Smooth muscle cell (in vitro differentiated cells): ENCODE results near the gene ITSN2. TPM values are rescaled to one million over a fixed set of nuclear protein-coding genes. Genes with fewer than 3 reads are reported as not detected.

Experiments used
- DNase-seq: peaks from one replicate; lab custom pipeline; 2025; ENCODE audit not compliant: unreplicated experiment; lab: John Stamatoyannopoulos, UW
- H2AFZ ChIP-seq: fragments of 200-600 bp; sonication (generic); 2 replicates; pipeline ENCODE4 v1.6.0; 2016; ENCODE audit warnings: antibody characterized with exemption, low read depth, mild to moderate bottlenecking
- H3F3A ChIP-seq: fragments of 200-600 bp; sonication (generic); 2 replicates; pipeline ENCODE4 v1.6.0; 2017; ENCODE audit warnings: antibody characterized with exemption, low read depth
- H3K27ac ChIP-seq: fragments of 200-600 bp; sonication (generic); 2 replicates; pipeline ENCODE4 v1.5.1; 2016; ENCODE audit warnings: low read depth, mild to moderate bottlenecking
- H3K27me3 ChIP-seq: fragments of 200-600 bp; sonication (generic); 2 replicates; pipeline ENCODE4 v1.6.1; 2016; ENCODE audit warnings: low read depth, mild to moderate bottlenecking
- H3K36me3 ChIP-seq: fragments of 200-600 bp; sonication (generic); 2 replicates; pipeline ENCODE4 v1.5.1; 2016; ENCODE audit warnings: low read depth
- H3K4me1 ChIP-seq: fragments of 200-600 bp; sonication (generic); 2 replicates; pipeline ENCODE4 v1.5.1; 2016; ENCODE audit warnings: low read depth
- H3K4me2 ChIP-seq: fragments of 200-600 bp; sonication (generic); 2 replicates; pipeline ENCODE4 v1.6.0; 2016; ENCODE audit warnings: mild to moderate bottlenecking
- H3K4me3 ChIP-seq: fragments of 200-600 bp; sonication (generic); 2 replicates; pipeline ENCODE4 v1.5.1; 2016; ENCODE audit warnings: mild to moderate bottlenecking
- H3K79me2 ChIP-seq: fragments of 200-600 bp; sonication (generic); 2 replicates; pipeline ENCODE4 v1.6.0; 2016; ENCODE audit warnings: low read depth, mild to moderate bottlenecking
- H3K9ac ChIP-seq: fragments of 200-600 bp; sonication (generic); 2 replicates; pipeline ENCODE4 v1.6.0; 2016; ENCODE audit warnings: low read depth
- H3K9me3 ChIP-seq: fragments of 200-600 bp; sonication (generic); replicated peaks from 2 replicates; pipeline ENCODE4 v1.5.1; 2016; ENCODE audit warnings: low read depth
- H4K20me1 ChIP-seq: fragments of 200-600 bp; sonication (generic); 2 replicates; pipeline ENCODE4 v1.6.0; 2016; ENCODE audit warnings: low read depth
- WGBS: methylation state at CpG from one replicate; pipeline ENCODE4 v1.1.7; 2016; ENCODE audit warnings: low lambda C conversion rate; 5-methylcytosine and 5-hydroxymethylcytosine counted together
- polyA plus RNA-seq: library from polyadenylated mRNA; unstranded; fragments of >200 nt; fragmentation: Nextera tagmentation; extraction: Ambion mirVana; gene quantifications from 2 replicates; pipeline ENCODE4 v1.2.1, GENCODE V29; 2016
- total RNA-seq: library from RNA; depleted of rRNA; stranded (reverse); fragments of >200 nt; gene quantifications from 2 replicates; pipeline ENCODE4 v1.2.3, GENCODE V29; 2014
- TF ChIP-seq, protein P1 (sequence below): fragments of 200-600 bp; sonication (generic); IDR thresholded peaks from 2 replicates; pipeline ENCODE4 v1.5.1; 2017; ENCODE audit warnings: borderline replicate concordance, mild to moderate bottlenecking, antibody characterized with exemption; ENCODE audit not compliant: insufficient read depth, poor library complexity, severe bottlenecking

Gene ITSN2
- total and polyA plus RNA-seq, 2 experiments from 2014 or later: 8.5 to 19.6 TPM

DNA sequence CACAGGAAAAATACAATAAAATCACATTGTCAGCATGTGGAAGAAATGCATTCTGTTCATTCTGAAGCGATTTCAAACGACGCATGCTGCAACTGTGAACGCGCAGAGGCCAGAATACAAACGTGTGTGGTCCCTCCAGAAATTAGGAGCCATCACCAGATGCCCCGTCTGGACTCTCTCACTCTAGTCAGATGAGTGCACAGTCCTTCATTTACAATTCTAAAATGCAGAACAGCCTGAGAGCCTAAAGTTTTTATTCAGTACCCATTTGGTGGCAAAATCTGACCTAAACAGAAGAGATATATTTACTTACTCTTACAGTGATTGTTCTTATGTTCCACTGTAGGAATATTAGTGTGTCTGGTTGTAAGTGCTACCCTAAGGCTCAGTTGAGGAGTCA is 148.9 kb downstream of the ITSN2 start:
- Histone ChIP-seq H3K4me3 (no peak overlapping the region), H3K9me3 (no peaks in the 10 kb centered on the region), H3K4me1 (no peaks in the 10 kb centered on the region), H4K20me1 (no peaks in the 10 kb centered on the region), H3K4me2 (no peak overlapping the region), H3K27me3 (no peaks in the 10 kb centered on the region), H3K9ac (no peak overlapping the region), H3K79me2 (no peaks in the 10 kb centered on the region), H3F3A (no peaks in the 10 kb centered on the region), H3K36me3 (no peaks in the 10 kb centered on the region), H2AFZ (no peak overlapping the region), H3K27ac (no peak overlapping the region)
- 55% methylated on average over 7 of the region's 7 CpGs for WGBS
- TF ChIP-seq, protein P1, sequence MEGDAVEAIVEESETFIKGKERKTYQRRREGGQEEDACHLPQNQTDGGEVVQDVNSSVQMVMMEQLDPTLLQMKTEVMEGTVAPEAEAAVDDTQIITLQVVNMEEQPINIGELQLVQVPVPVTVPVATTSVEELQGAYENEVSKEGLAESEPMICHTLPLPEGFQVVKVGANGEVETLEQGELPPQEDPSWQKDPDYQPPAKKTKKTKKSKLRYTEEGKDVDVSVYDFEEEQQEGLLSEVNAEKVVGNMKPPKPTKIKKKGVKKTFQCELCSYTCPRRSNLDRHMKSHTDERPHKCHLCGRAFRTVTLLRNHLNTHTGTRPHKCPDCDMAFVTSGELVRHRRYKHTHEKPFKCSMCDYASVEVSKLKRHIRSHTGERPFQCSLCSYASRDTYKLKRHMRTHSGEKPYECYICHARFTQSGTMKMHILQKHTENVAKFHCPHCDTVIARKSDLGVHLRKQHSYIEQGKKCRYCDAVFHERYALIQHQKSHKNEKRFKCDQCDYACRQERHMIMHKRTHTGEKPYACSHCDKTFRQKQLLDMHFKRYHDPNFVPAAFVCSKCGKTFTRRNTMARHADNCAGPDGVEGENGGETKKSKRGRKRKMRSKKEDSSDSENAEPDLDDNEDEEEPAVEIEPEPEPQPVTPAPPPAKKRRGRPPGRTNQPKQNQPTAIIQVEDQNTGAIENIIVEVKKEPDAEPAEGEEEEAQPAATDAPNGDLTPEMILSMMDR: no peak
- no peak for DNase-seq

DNA sequence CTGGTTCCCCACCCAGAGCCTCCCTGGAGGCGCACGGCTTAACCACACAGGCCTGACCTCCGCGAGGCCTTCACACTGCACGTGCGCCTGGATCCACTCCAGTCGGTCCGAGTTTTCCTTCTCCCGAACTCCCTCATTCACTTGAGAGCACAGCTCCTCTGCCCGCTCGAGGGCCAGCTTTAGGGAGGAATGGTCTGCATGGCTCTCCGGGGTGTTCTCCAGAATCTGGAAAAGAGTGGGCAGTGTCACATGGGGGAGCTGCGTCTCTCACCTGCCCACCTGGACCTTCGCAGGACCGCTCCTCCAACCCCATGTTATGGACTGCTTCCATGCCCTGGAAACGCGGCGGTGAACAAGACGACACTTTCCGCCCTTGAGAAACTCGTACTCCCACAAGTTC is 149.6 kb downstream of the ITSN2 start:
- TF ChIP-seq, protein P1: no peak
- 98% methylated on average over 21 of the region's 21 CpGs for WGBS

DNA sequence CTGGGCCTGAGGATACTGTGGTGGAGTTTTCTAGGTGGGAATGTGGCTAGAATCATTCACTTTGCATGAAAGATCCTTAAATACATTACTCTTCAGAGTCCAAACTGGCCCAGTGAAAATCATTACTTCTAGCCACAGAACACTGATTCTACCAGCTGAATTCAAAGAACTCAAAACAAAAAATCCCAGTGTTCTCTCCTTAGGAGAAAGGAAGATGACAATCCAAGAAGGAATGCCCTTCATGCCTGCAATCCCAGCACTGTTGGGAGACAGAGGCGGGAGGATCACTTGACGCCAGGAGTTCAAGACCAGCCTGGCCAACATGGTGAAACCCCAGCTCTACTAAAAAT is 150.3 kb downstream of the ITSN2 start:
- H3K4me3 ChIP-seq: no peak overlapping the region
- no peaks in the 10 kb centered on the region for H3F3A ChIP-seq
- no peaks in the 10 kb centered on the region for H3K79me2 ChIP-seq
- no peak overlapping the region for H3K27ac ChIP-seq
- H3K27me3 ChIP-seq: no peaks in the 10 kb centered on the region
- no peak overlapping the region for H2AFZ ChIP-seq
- no peak overlapping the region for H3K9ac ChIP-seq
- DNase-seq: no peak
- H3K4me1 ChIP-seq: no peaks in the 10 kb centered on the region
- H3K36me3 ChIP-seq: no peaks in the 10 kb centered on the region
- WGBS: 100% methylated on average over 2 of the region's 2 CpGs
- H4K20me1 ChIP-seq: no peaks in the 10 kb centered on the region
- TF ChIP-seq, protein P1: no peak
- no peaks in the 10 kb centered on the region for H3K9me3 ChIP-seq
- H3K4me2 ChIP-seq: no peak overlapping the region

More for the DNA sequence above, 149.6 kb downstream of the ITSN2 start:
- Histone ChIP-seq H3K27ac (no peak overlapping the region), H3K9me3 (no peaks in the 10 kb centered on the region), H3K4me3 (no peak overlapping the region), H3K4me2 (no peak overlapping the region), H3K4me1 (no peaks in the 10 kb centered on the region), H4K20me1 (no peaks in the 10 kb centered on the region), H3K79me2 (no peaks in the 10 kb centered on the region), H3K9ac (no peak overlapping the region), H3F3A (no peaks in the 10 kb centered on the region), H2AFZ (no peak overlapping the region), H3K27me3 (no peaks in the 10 kb centered on the region), H3K36me3 (no peaks in the 10 kb centered on the region)
- DNase-seq: no peak

DNA sequence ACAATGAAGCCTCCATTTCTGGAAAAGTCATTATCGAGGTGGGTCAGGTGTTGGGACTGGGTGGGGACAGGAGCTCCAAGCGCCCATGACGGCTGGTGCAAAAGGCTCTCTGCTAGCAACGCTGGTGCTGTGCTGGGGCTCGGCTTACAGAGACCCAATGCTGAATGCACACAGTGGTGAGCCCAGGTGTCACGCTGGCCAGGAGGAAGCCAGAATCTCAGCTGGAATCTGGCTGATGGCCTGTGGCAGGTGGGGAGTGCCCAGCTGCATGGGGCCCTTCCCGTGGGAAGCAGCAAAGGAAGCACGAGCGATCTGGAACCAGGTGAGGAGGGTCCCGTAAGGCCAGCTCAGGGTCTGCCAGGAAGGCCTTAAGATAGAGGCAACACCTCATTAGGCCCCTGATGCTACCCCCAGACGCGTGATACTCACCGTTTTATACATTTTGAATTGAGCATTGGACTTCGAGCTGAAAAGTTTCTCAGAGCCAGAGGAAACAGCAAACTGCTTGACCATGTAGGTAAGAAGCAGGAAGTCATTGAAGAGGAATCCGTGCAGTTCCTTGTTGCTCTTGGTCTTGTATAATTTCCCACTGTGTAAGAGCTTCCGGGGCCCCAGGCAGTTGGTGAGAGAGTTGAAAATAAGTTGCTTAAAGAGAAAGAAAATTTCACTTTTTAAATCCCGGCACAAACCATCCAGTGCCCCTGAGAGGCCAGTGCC is 150.8 kb downstream of the ITSN2 start:
- Histone ChIP-seq H3K27me3 (no peaks in the 10 kb centered on the region), H3K9ac (no peak overlapping the region), H3K4me1 (no peaks in the 10 kb centered on the region), H3K4me3 (no peak overlapping the region), H3K9me3 (no peaks in the 10 kb centered on the region), H4K20me1 (no peaks in the 10 kb centered on the region), H3F3A (no peaks in the 10 kb centered on the region), H3K36me3 (no peaks in the 10 kb centered on the region), H3K4me2 (no peak overlapping the region), H2AFZ (no peak overlapping the region), H3K79me2 (no peaks in the 10 kb centered on the region), H3K27ac (no peak overlapping the region)
- no peak for DNase-seq
- 94% methylated on average over 17 of the region's 17 CpGs for WGBS
- TF ChIP-seq, protein P1: no peak
